ENCODE results near the gene LHFPL2. TPM values are rescaled to one million over a fixed set of nuclear protein-coding genes. Genes with fewer than 3 reads are reported as not detected.

The LHFPL2 gene
- total and polyA plus RNA-seq, 9 of the 15 experiments (the other 6 are each of a cell fraction or from before 2014, with no cell fraction given), result 1.0 to 6.6 (median 4.6) TPM

GRCh38 chr5:78672154-78672553 lies 23.6 kb upstream of the LHFPL2 start:
- BruUV-seq (replicated peaks), result no TSS peak
- WGBS (ENCODE audit: insufficient coverage, low coverage, missing lambda C conversion rate), result 13% methylated on average over 2 of the region's 2 CpGs
- ChIA-PET CTCF (ENCODE audit: low intra/inter-chr PET ratio) (no interaction called here), POLR2A (no interaction called here)
- no peak for ATAC-seq
- intact Hi-C loops (cut with micrococcal nuclease) (no loop called here), in situ Hi-C loops (cut with MboI) (no loop called here)
- H2AFZ ChIP-seq (ENCODE audit: low read depth, low read length), result 0 out of 2 replicates have a peak overlapping the region, but pooled peaks have one; percentile 34
- H3K4me3 ChIP-seq, result no peak overlapping the region
- H3K4me2 ChIP-seq (ENCODE audit: insufficient read depth, low read length), result no peak overlapping the region
- TF ChIP-seq POLR3A (IDR thresholded peaks at IDR 0.05; ENCODE audit: borderline replicate concordance, extremely low read depth, insufficient read depth, insufficient read length) (no peak), HNRNPH1 (optimal IDR thresholded peaks at IDR 0.05; ENCODE audit: low read depth, low read length) (no peak), FOXK1 (CRISPR knock-in tag; IDR thresholded peaks at IDR 0.05; ENCODE audit: borderline replicate concordance) (no peak), BCL6 (CRISPR knock-in tag; IDR thresholded peaks at IDR 0.05) (no peak), ARID1B (IDR thresholded peaks at IDR 0.05) (0 out of 2 replicates have a peak, but pooled peaks have one; percentile 6)
- TF ChIP-seq, protein P1, sequence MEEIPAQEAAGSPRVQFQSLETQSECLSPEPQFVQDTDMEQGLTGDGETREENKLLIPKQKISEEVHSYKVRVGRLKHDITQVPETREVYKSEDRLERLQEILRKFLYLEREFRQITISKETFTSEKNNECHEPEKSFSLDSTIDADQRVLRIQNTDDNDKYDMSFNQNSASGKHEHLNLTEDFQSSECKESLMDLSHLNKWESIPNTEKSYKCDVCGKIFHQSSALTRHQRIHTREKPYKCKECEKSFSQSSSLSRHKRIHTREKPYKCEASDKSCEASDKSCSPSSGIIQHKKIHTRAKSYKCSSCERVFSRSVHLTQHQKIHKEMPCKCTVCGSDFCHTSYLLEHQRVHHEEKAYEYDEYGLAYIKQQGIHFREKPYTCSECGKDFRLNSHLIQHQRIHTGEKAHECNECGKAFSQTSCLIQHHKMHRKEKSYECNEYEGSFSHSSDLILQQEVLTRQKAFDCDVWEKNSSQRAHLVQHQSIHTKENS (CRISPR knock-in tag; IDR thresholded peaks at IDR 0.05), result no peak
- TF ChIP-seq, protein P2, sequence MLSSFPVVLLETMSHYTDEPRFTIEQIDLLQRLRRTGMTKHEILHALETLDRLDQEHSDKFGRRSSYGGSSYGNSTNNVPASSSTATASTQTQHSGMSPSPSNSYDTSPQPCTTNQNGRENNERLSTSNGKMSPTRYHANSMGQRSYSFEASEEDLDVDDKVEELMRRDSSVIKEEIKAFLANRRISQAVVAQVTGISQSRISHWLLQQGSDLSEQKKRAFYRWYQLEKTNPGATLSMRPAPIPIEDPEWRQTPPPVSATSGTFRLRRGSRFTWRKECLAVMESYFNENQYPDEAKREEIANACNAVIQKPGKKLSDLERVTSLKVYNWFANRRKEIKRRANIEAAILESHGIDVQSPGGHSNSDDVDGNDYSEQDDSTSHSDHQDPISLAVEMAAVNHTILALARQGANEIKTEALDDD (IDR thresholded peaks at IDR 0.05), result peak; percentile 18; the same call in 1 of the 2 replicates
- TF ChIP-seq, protein P3, sequence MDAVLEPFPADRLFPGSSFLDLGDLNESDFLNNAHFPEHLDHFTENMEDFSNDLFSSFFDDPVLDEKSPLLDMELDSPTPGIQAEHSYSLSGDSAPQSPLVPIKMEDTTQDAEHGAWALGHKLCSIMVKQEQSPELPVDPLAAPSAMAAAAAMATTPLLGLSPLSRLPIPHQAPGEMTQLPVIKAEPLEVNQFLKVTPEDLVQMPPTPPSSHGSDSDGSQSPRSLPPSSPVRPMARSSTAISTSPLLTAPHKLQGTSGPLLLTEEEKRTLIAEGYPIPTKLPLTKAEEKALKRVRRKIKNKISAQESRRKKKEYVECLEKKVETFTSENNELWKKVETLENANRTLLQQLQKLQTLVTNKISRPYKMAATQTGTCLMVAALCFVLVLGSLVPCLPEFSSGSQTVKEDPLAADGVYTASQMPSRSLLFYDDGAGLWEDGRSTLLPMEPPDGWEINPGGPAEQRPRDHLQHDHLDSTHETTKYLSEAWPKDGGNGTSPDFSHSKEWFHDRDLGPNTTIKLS (IDR thresholded peaks at IDR 0.05; ENCODE audit: borderline replicate concordance, low read depth), result no peak
- H4K20me1 ChIP-seq (replicated peaks; ENCODE audit: control insufficient read depth, insufficient read depth, low read length), result no peaks in the 10 kb centered on the region
- no peaks in the 10 kb centered on the region for H3K36me3 ChIP-seq (ENCODE audit: control insufficient read depth, insufficient read depth, low read length)
- DNase-seq (ENCODE audit: extremely low read depth in 1 of 4, low spot score in 3 of 4), result no peak
- no peak overlapping the region for H3K27ac ChIP-seq (ENCODE audit: extremely low read depth, low read depth, low read length)
- no peaks in the 10 kb centered on the region for H3K9me1 ChIP-seq (ENCODE audit: control insufficient read depth, insufficient read depth, low read length)
- no peaks in the 10 kb centered on the region for H3K79me2 ChIP-seq (ENCODE audit: control insufficient read depth, insufficient read depth, low read length)
- no peaks in the 10 kb centered on the region for H3K27me3 ChIP-seq (ENCODE audit: control insufficient read depth in 2 of 2, insufficient read depth in 2 of 2, low read length in 2 of 2)
- H3K4me1 ChIP-seq (replicated peaks in 1 of 2; ENCODE audit: control insufficient read depth in 2 of 2, insufficient read depth in 2 of 2, low read length in 2 of 2), result peaks cover 10 to 40% of the 10 kb centered on the region in 2 experiments; a peak in 4 of 5 replicates
- H3K9me3 ChIP-seq (replicated peaks; ENCODE audit: control insufficient read depth, insufficient read depth, low read depth, low read length), result no peaks in the 10 kb centered on the region
- FAIRE-seq, result no peak
- H3K9ac ChIP-seq (ENCODE audit: insufficient read depth in 1 of 2, low read depth in 2 of 2, low read length in 2 of 2), result no peak overlapping the region

Data from K562 (cell line).